ENCODE results near the gene OR2L3.

DNA sequence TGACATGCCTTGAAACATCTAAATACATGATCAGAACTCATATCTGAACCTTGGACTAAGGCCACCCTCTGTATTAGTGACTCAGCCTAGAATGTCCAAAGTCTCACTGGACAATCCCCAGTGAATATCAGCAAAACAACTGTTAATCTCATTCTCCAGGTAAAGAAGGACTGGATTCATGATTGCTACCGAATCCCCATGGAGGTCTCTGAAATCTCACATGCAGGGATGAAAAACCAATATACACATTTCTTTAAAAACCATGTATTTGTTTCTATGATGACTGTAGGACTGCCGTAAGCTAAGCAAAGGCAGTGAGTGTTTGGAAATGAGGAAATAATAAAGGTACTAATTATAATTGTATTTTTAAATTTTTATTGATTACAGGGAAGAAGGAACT, at the start of gene OR2L3:
- TF ChIP-seq, protein P1, sequence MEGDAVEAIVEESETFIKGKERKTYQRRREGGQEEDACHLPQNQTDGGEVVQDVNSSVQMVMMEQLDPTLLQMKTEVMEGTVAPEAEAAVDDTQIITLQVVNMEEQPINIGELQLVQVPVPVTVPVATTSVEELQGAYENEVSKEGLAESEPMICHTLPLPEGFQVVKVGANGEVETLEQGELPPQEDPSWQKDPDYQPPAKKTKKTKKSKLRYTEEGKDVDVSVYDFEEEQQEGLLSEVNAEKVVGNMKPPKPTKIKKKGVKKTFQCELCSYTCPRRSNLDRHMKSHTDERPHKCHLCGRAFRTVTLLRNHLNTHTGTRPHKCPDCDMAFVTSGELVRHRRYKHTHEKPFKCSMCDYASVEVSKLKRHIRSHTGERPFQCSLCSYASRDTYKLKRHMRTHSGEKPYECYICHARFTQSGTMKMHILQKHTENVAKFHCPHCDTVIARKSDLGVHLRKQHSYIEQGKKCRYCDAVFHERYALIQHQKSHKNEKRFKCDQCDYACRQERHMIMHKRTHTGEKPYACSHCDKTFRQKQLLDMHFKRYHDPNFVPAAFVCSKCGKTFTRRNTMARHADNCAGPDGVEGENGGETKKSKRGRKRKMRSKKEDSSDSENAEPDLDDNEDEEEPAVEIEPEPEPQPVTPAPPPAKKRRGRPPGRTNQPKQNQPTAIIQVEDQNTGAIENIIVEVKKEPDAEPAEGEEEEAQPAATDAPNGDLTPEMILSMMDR (IDR thresholded peaks at IDR 0.05; ENCODE audit: low read depth, low read length): no peak
- TF ChIP-seq EZH2phosphoT487 (IDR thresholded peaks at IDR 0.05; ENCODE audit: low read depth): no peak
